H1 (cell line): ENCODE data around the gene GLE1. TPM values are rescaled to one million over a fixed set of nuclear protein-coding genes. Genes with fewer than 3 reads are reported as not detected.

ENCODE experiments used
- CTCF ChIA-PET: fragments of 300-600 bp; sonication (Branson Sonifier 250); formaldehyde crosslinking; loops from one replicate; lab custom pipeline; 2021; ENCODE audit not compliant: partially characterized antibody; lab: Charles Lee
- POLR2A ChIA-PET: fragments of 300-600 bp; sonication (Branson Sonifier 250); formaldehyde crosslinking; loops from one replicate; lab custom pipeline; 2021; ENCODE audit warnings: inconsistent platforms; ENCODE audit not compliant: partially characterized antibody; lab: Charles Lee
- DNase-seq, 2 experiments: peaks; one replicate each; pipeline versions ENCODE4 v3.0.0 to v3.0.0-alpha.2; 2010 to 2022; ENCODE audit warnings: low spot score in 2 of 2, low read depth in 1 of 2, mixed read lengths in 1 of 2
- FAIRE-seq: peaks from 2 replicates; lab custom pipeline; 2011; peaks lifted over from hg19 to GRCh38; lab: Jason Lieb, UNC
- H2AFZ ChIP-seq: 2 replicates; pipeline ENCODE4 v1.8.1; 2012; ENCODE audit warnings: low read length, inconsistent platforms
- H2AK5ac ChIP-seq: 2 replicates; pipeline ENCODE4 v1.6.1; 2013; ENCODE audit warnings: low read depth, low read length
- H2BK120ac ChIP-seq: replicated peaks from 2 replicates; pipeline ENCODE3; 2013; ENCODE audit warnings: low read depth, low read length, inconsistent platforms
- H2BK12ac ChIP-seq: 2 replicates; pipeline ENCODE4 v1.6.1; 2013; ENCODE audit warnings: low read depth, low read length
- H2BK15ac ChIP-seq: 2 replicates; pipeline ENCODE4 v1.6.1; 2013; ENCODE audit warnings: low read length
- H2BK20ac ChIP-seq: 2 replicates; pipeline ENCODE4 v1.6.1; 2013; ENCODE audit warnings: low read length
- H2BK5ac ChIP-seq: 2 replicates; pipeline ENCODE4 v1.6.1; 2013; ENCODE audit warnings: low read depth, low read length
- H3K14ac ChIP-seq: 2 replicates; pipeline ENCODE4 v1.6.1; 2013; ENCODE audit warnings: inconsistent platforms; ENCODE audit not compliant: insufficient read length
- H3K18ac ChIP-seq: 2 replicates; pipeline ENCODE4 v1.6.1; 2013; ENCODE audit warnings: low read length; ENCODE audit errors: extremely low read depth
- H3K23ac ChIP-seq: 2 replicates; pipeline ENCODE4 v1.6.1; 2013; ENCODE audit warnings: inconsistent platforms; ENCODE audit not compliant: insufficient read length
- H3K23me2 ChIP-seq: 2 replicates; pipeline ENCODE4 v1.6.1; 2013; ENCODE audit warnings: low read depth, low read length
- H3K27ac ChIP-seq: 2 replicates; pipeline ENCODE4 v1.6.1; 2011; ENCODE audit warnings: low read depth, low read length, inconsistent platforms
- H3K27me3 ChIP-seq, 4 experiments: replicated peaks in 1 of 4; 1 replicate in 1 of 4; 2 replicates in 3 of 4; pipeline versions ENCODE4 v1.6.1 to v1.8.1; 2011 to 2013; ENCODE audit warnings: low read length in 3 of 4, mild to moderate bottlenecking in 3 of 4, inconsistent platforms in 2 of 4, mixed read lengths in 2 of 4, moderate library complexity in 1 of 4; ENCODE audit not compliant: control insufficient read depth in 3 of 4, insufficient read depth in 3 of 4; ENCODE audit errors: extremely low read depth in 1 of 4
- H3K36me3 ChIP-seq, 4 experiments: 2 replicates each; pipeline versions ENCODE4 v1.6.1 to v1.8.1; 2011 to 2013; ENCODE audit warnings: mild to moderate bottlenecking in 4 of 4, low read length in 3 of 4, moderate library complexity in 2 of 4, control low read depth in 1 of 4, inconsistent platforms in 1 of 4; ENCODE audit not compliant: insufficient read depth in 4 of 4, control insufficient read depth in 2 of 4
- H3K4ac ChIP-seq: replicated peaks from 2 replicates; pipeline ENCODE3; 2013; ENCODE audit warnings: low read length, low read depth, mixed read lengths, inconsistent platforms; ENCODE audit not compliant: insufficient read length
- H3K4me1 ChIP-seq, 4 experiments: replicated peaks in 1 of 4; 1 replicate in 1 of 4; 2 replicates in 3 of 4; pipeline versions ENCODE4 v1.6.1 to v1.8.1; 2011 to 2013; ENCODE audit warnings: low read length in 3 of 4, inconsistent platforms in 2 of 4, mixed read lengths in 1 of 4; ENCODE audit not compliant: insufficient read depth in 4 of 4, control insufficient read depth in 3 of 4
- H3K4me2 ChIP-seq, 2 experiments: 2 replicates each; pipeline versions ENCODE4 v1.6.1 to v1.8.1; 2011 to 2013; ENCODE audit warnings: low read depth in 2 of 2, low read length in 2 of 2, control low read depth in 1 of 2, inconsistent platforms in 1 of 2, mild to moderate bottlenecking in 1 of 2; ENCODE audit not compliant: insufficient read depth in 1 of 2
- H3K4me3 ChIP-seq, 4 experiments: fragments of 200-600, 300-600 bp in 1 of 4; sonication (generic), shearing (Covaris generic), sonication (Bioruptor Twin) in 1 of 4; 2 replicates each; pipeline versions ENCODE4 v1.5.1 to v1.8.1; 2011 to 2016; ENCODE audit warnings: low read length in 4 of 4, low read depth in 3 of 4, control low read depth in 2 of 4, inconsistent platforms in 2 of 4, mild to moderate bottlenecking in 2 of 4, mixed read lengths in 1 of 4, moderate library complexity in 1 of 4; ENCODE audit not compliant: insufficient read depth in 2 of 4; ENCODE audit errors: extremely low read depth in 1 of 4
- H3K56ac ChIP-seq: replicated peaks from 2 replicates; pipeline ENCODE3; 2013; ENCODE audit warnings: low read depth, mild to moderate bottlenecking, mixed read lengths, low read length, inconsistent platforms; ENCODE audit not compliant: insufficient read length
- H3K79me1 ChIP-seq: 2 replicates; pipeline ENCODE4 v1.6.1; 2013; ENCODE audit warnings: low read depth, low read length, control low read depth
- H3K79me2 ChIP-seq, 2 experiments: 2 replicates each; pipeline versions ENCODE4 v1.6.1 to v1.8.1; 2012 to 2013; ENCODE audit warnings: low read length in 2 of 2, mild to moderate bottlenecking in 2 of 2, inconsistent platforms in 1 of 2; ENCODE audit not compliant: insufficient read depth in 2 of 2, control insufficient read depth in 1 of 2
- H3K9ac ChIP-seq, 4 experiments: replicated peaks in 1 of 4; 1 replicate in 1 of 4; 2 replicates in 3 of 4; pipeline versions ENCODE4 v1.6.1 to v1.8.1; 2011 to 2013; ENCODE audit warnings: low read depth in 3 of 4, low read length in 3 of 4, control low read depth in 2 of 4, mild to moderate bottlenecking in 2 of 4, moderate library complexity in 2 of 4, inconsistent platforms in 1 of 4; ENCODE audit errors: extremely low read depth in 1 of 4
- H3K9me3 ChIP-seq, 2 experiments: 2 replicates each; pipeline versions ENCODE4 v1.6.1 to v1.8.1; 2012 to 2013; ENCODE audit warnings: mild to moderate bottlenecking in 2 of 2, moderate library complexity in 2 of 2, control low read depth in 1 of 2, inconsistent platforms in 1 of 2, low read depth in 1 of 2, low read length in 1 of 2, mixed read lengths in 1 of 2; ENCODE audit not compliant: insufficient read depth in 2 of 2
- H4K20me1 ChIP-seq, 2 experiments: replicated peaks in 1 of 2; 2 replicates each; pipeline versions ENCODE3 to v1.8.1; 2011 to 2013; ENCODE audit warnings: inconsistent platforms in 2 of 2, low read length in 2 of 2, mild to moderate bottlenecking in 1 of 2; ENCODE audit not compliant: insufficient read depth in 2 of 2, control insufficient read depth in 1 of 2
- H4K5ac ChIP-seq: 2 replicates; pipeline ENCODE4 v1.6.1; 2013; ENCODE audit warnings: low read length, low read depth, mixed read lengths, inconsistent platforms; ENCODE audit not compliant: insufficient read length
- H4K8ac ChIP-seq: 2 replicates; pipeline ENCODE4 v1.8.0; 2013; ENCODE audit warnings: mild to moderate bottlenecking, moderate library complexity, low read length, inconsistent platforms; ENCODE audit not compliant: insufficient read depth; ENCODE audit errors: extremely low read depth
- H4K91ac ChIP-seq: replicated peaks from 2 replicates; pipeline ENCODE3; 2013; ENCODE audit warnings: low read length, mixed read lengths, inconsistent platforms; ENCODE audit not compliant: insufficient read length
- CEBPB ChIP-seq: IDR thresholded peaks from 2 replicates; pipeline ENCODE4 v1.6.1; 2012; ENCODE audit warnings: low read depth, low read length
- CREB1 ChIP-seq: IDR thresholded peaks from 2 replicates; pipeline ENCODE4 v1.6.1; 2012; ENCODE audit warnings: inconsistent platforms
- EGR1 ChIP-seq: IDR thresholded peaks from 2 replicates; pipeline ENCODE4 v1.6.1; 2011; ENCODE audit warnings: low read depth, low read length, borderline replicate concordance
- GTF2F1 ChIP-seq: IDR thresholded peaks from 2 replicates; pipeline ENCODE4 v1.6.1; 2012; ENCODE audit warnings: low read depth, low read length, improper control_type of control experiment, borderline replicate concordance
- NRF1 ChIP-seq: IDR thresholded peaks from 2 replicates; pipeline ENCODE4 v1.6.1; 2011; ENCODE audit warnings: mild to moderate bottlenecking, low read depth, low read length, improper control_type of control experiment
- SP2 ChIP-seq: IDR thresholded peaks from 2 replicates; pipeline ENCODE4 v1.6.1; 2012; ENCODE audit warnings: mild to moderate bottlenecking, low read length, inconsistent platforms
- TBP ChIP-seq: IDR thresholded peaks from 2 replicates; pipeline ENCODE4 v1.6.1; 2011; ENCODE audit warnings: low read depth, low read length, improper control_type of control experiment
- WGBS, 2 experiments: shearing (Covaris generic) in 1 of 2; methylation state at CpG; one replicate each; pipeline versions ENCODE4 v1.1.6 to v1.1.7; 2013 to 2015; ENCODE audit warnings: low lambda C conversion rate in 2 of 2, mixed read lengths in 2 of 2, inconsistent platforms in 1 of 2, low coverage in 1 of 2, missing lambda C conversion rate in 1 of 2; ENCODE audit not compliant: insufficient replicate concordance in 2 of 2, insufficient coverage in 1 of 2, insufficient read length in 1 of 2; ENCODE audit errors: extremely low coverage in 1 of 2, missing lambda C conversion rate in 1 of 2; 5-methylcytosine and 5-hydroxymethylcytosine counted together
- polyA plus RNA-seq, 7 experiments: library from polyadenylated mRNA; depleted of rRNA in 3 of 7; stranded (reverse) in 5 of 7; unstranded in 2 of 7; fragments of >200 nt in 5 of 7; fragments of 200-250 nt in 2 of 7; gene quantifications; 1 replicate in 5 of 7; 2 replicates in 1 of 7; 4 replicates in 1 of 7; pipeline versions ENCODE4 v1.2.1 to v1.2.3, GENCODE V29; 2011 to 2013; ENCODE audit warnings: missing spikeins in 2 of 7, mixed read lengths in 2 of 7
- total RNA-seq: library from RNA; stranded (reverse); fragmentation: NEBNext Ultra II Directional; extraction: Animal tissue kit (Norgen Biotek cat#: 25700); gene quantifications from 2 replicates; pipeline ENCODE4 v1.2.1, GENCODE V29; 2021
- TF ChIP-seq, protein P1 (sequence below): IDR thresholded peaks from 2 replicates; pipeline ENCODE4 v1.6.1; 2011; ENCODE audit warnings: low read depth, mild to moderate bottlenecking, low read length; ENCODE audit not compliant: insufficient read depth

Gene GLE1
- total and polyA plus RNA-seq, 2 of the 8 experiments (the other 6 are each of a cell fraction or from before 2014, with no cell fraction given), result 9.6 to 14.9 TPM

DNA sequence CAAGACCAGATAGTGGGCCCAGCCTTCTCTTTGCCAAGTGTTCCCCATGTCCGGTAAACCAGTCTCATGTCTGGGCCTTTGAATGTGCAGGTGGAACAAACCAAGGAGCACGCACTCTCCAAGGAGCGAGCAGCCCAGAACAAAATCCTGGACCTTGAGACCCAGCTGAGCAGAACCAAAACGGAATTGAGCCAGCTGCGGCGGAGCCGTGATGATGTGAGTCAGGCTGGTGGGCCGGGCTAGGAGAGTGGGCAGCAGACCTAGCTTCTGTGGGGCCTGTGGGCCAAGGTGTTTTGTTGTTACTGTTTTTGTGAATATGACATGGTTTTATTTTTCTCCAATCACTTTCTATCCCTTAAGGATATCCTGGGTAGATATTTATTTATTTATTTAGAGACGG lies 5.6 kb upstream of the GLE1 start:
- no peak overlapping the region for H3K27ac ChIP-seq
- H3K9ac ChIP-seq, result no peak overlapping the region
- H2BK20ac ChIP-seq, result no peak overlapping the region
- H4K91ac ChIP-seq, result no peak overlapping the region
- no peak overlapping the region for H2BK15ac ChIP-seq
- FAIRE-seq (no peak), DNase-seq (no peak)
- H3K79me2 ChIP-seq, result no peaks in the 10 kb centered on the region
- WGBS, 2 experiments, result 95% methylated on average over 9 of the region's 9 CpGs; no CpG with 5 or more reads in 1 of the 2 experiments
- no peak overlapping the region for H3K4me2 ChIP-seq
- H3K23me2 ChIP-seq, result 0 out of 2 replicates have a peak, but pooled peaks cover under 1% of the 10 kb centered on the region
- H3K14ac ChIP-seq, result no peak overlapping the region
- no peak overlapping the region for H2BK12ac ChIP-seq
- ChIA-PET POLR2A (no interaction called here), CTCF (interaction anchor here (0.5 to 1.2 kb wide), 2 partner anchors 41 to 52 kb away, joined by 3 to 4 read pairs; no protein-coding TSS in a partner anchor)
- no peak overlapping the region for H2AFZ ChIP-seq
- H3K9me3 ChIP-seq, result no peaks in the 10 kb centered on the region
- H3K18ac ChIP-seq, result no peak overlapping the region
- no peak overlapping the region for H4K8ac ChIP-seq
- no peak overlapping the region for H3K56ac ChIP-seq
- no peak overlapping the region for H2AK5ac ChIP-seq
- H3K4me1 ChIP-seq, result peaks cover 0 to 2% (median 0%) of the 10 kb centered on the region in 4 experiments; a peak in 2 of 7 replicates
- H4K5ac ChIP-seq, result no peak overlapping the region
- no peak overlapping the region for H3K23ac ChIP-seq
- H2BK5ac ChIP-seq, result no peak overlapping the region
- H3K4ac ChIP-seq, result no peak overlapping the region
- no peak overlapping the region for H3K4me3 ChIP-seq
- H4K20me1 ChIP-seq, result peaks cover 0 to 2% of the 10 kb centered on the region in 2 experiments
- TF ChIP-seq TBP (no peak), SP2 (no peak), EGR1 (no peak), GTF2F1 (no peak), CEBPB (no peak), CREB1 (no peak), NRF1 (no peak)
- TF ChIP-seq, protein P1, sequence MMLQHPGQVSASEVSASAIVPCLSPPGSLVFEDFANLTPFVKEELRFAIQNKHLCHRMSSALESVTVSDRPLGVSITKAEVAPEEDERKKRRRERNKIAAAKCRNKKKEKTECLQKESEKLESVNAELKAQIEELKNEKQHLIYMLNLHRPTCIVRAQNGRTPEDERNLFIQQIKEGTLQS, result no peak
- peaks cover 0 to 7% (median 2%) of the 10 kb centered on the region in 4 experiments; a peak in 3 of 8 replicates for H3K36me3 ChIP-seq
- H2BK120ac ChIP-seq, result no peak overlapping the region
- no peaks in the 10 kb centered on the region for H3K79me1 ChIP-seq
- H3K27me3 ChIP-seq, result no peaks in the 10 kb centered on the region
